LNCaP clone FGC (cell line): ENCODE data around the gene KRTAP4-4.
"Not testable (repeated sequence)": the region's sequence is repeated elsewhere in the genome, so short reads cannot be mapped to it uniquely, and the experiment has no call there.

ENCODE experiments used
- DNase-seq: peaks from one replicate; pipeline ENCODE4 v3.0.0-alpha.2; 2011; ENCODE audit warnings: low read depth
- H3K4me3 ChIP-seq: 2 replicates; pipeline ENCODE4 v1.5.1; 2011; ENCODE audit warnings: mild to moderate bottlenecking, low read depth, low read length, control low read depth
- CTCF ChIP-seq: IDR thresholded peaks from 2 replicates; pipeline ENCODE4 v1.5.1; 2012; ENCODE audit warnings: mild to moderate bottlenecking; ENCODE audit not compliant: control insufficient read depth, insufficient read depth; ENCODE audit errors: extremely low read depth

KRTAP4-4 gene

GRCh38 chr17:41118721-41119120 is 41.8 kb downstream of the KRTAP4-4 start:
- no peak for TF ChIP-seq CTCF
- H3K4me3 ChIP-seq = no peak overlapping the region
- DNase-seq = no peak

GRCh38 chr17:41117846-41118386 is 42.6 kb downstream of the KRTAP4-4 start, which contains the start of gene KRTAP4-11:
Gene KRTAP4-11, minus strand, starts transcription at chr17:41118373. Its CDS starts 58 bp downstream, at chr17:41118315.
- not testable (repeated sequence) for DNase-seq

GRCh38 chr17:41116297-41116696 is 44.3 kb downstream of the KRTAP4-4 start:
- TF ChIP-seq CTCF = no peak
- no peak overlapping the region for H3K4me3 ChIP-seq
- DNase-seq = no peak

More at GRCh38 chr17:41117846-41118386, 42.6 kb downstream of the KRTAP4-4 start, which contains the start of gene KRTAP4-11:
- H3K4me3 ChIP-seq = not testable (repeated sequence)

GRCh38 chr17:41111151-41111885 is 49.2 kb downstream of the KRTAP4-4 start:
- no peak for DNase-seq
- H3K4me3 ChIP-seq = no peak overlapping the region
- TF ChIP-seq CTCF = no peak
